GM12891 (cell line): ENCODE measurements around the gene FMO3. TPM values are rescaled to one million over a fixed set of nuclear protein-coding genes. Genes with fewer than 3 reads are reported as not detected.

Experiments
- DNase-seq: peaks from one replicate; pipeline ENCODE4 v3.0.0; 2011; ENCODE audit warnings: low spot score; ENCODE audit not compliant: insufficient read length
- FAIRE-seq: peaks from 2 replicates; lab custom pipeline; 2011; peaks lifted over from hg19 to GRCh38; lab: Jason Lieb, UNC
- PAX5 ChIP-seq: IDR thresholded peaks from 2 replicates; pipeline ENCODE4 v1.6.1; 2011; ENCODE audit warnings: low read length, moderate library complexity, mild to moderate bottlenecking; ENCODE audit not compliant: insufficient read depth, severe bottlenecking
- POLR2A ChIP-seq: IDR thresholded peaks from 2 replicates; pipeline ENCODE4 v1.6.1; 2011; ENCODE audit warnings: low read depth, low read length, control low read depth
- POLR2AphosphoS5 ChIP-seq: IDR thresholded peaks from 2 replicates; pipeline ENCODE4 v1.6.1; 2011; ENCODE audit warnings: low read depth, low read length, control low read depth
- POU2F2 ChIP-seq: IDR thresholded peaks from 2 replicates; pipeline ENCODE4 v1.6.1; 2011; ENCODE audit warnings: low read depth, mild to moderate bottlenecking, control low read depth, low read length, moderate library complexity
- SPI1 ChIP-seq: IDR thresholded peaks from 2 replicates; pipeline ENCODE4 v1.6.1; 2011; ENCODE audit warnings: low read depth, low read length, control low read depth
- TAF1 ChIP-seq: IDR thresholded peaks from 2 replicates; pipeline ENCODE4 v1.6.1; 2011; ENCODE audit warnings: low read depth, low read length, control low read depth
- polyA plus RNA-seq: library from polyadenylated mRNA; unstranded; fragments of >200 nt; gene quantifications from one replicate; pipeline ENCODE4 v1.2.1, GENCODE V29; 2012; ENCODE audit warnings: low read depth, missing spikeins, inconsistent platforms; ENCODE audit not compliant: missing spikeins

The FMO3 gene
- polyA plus RNA-seq: not detected

GRCh38 chr1:171090604-171091003 is at the start of gene FMO3:
TSS of gene FMO3 (plus strand) at chr1:171090905. CDS start at chr1:171092659, 1,754 bp downstream.
- TF ChIP-seq POLR2AphosphoS5 (no peak), TAF1 (no peak)
- FAIRE-seq: no peak
- DNase-seq: no peak

GRCh38 chr1:171048014-171048413 is 42.7 kb upstream of the FMO3 start:
- no peak for FAIRE-seq
- TF ChIP-seq SPI1 (no peak), PAX5 (no peak), POLR2AphosphoS5 (no peak), POU2F2 (no peak), TAF1 (no peak), POLR2A (no peak)
- DNase-seq: no peak

GRCh38 chr1:171052977-171053376 is 37.7 kb upstream of the FMO3 start:
- FAIRE-seq: no peak
- no peak for DNase-seq
- TF ChIP-seq POU2F2 (no peak), PAX5 (no peak), SPI1 (no peak), TAF1 (no peak), POLR2A (no peak), POLR2AphosphoS5 (no peak)

GRCh38 chr1:171055966-171056643 is 34.6 kb upstream of the FMO3 start:
- no peak for FAIRE-seq
- no peak for TF ChIP-seq POU2F2
- TF ChIP-seq SPI1: no peak
- no peak for TF ChIP-seq POLR2A
- TF ChIP-seq POLR2AphosphoS5: no peak
- TF ChIP-seq PAX5: no peak
- TF ChIP-seq TAF1: no peak
- DNase-seq: no peak

- TF ChIP-seq PAX5 (no peak), POLR2A (no peak), TAF1 (no peak), SPI1 (no peak), POU2F2 (no peak), POLR2AphosphoS5 (no peak)
Observed at GRCh38 chr1:171061425-171062143, 29.1 kb upstream of the FMO3 start.

GRCh38 chr1:171062902-171063301 is 27.8 kb upstream of the FMO3 start:
- FAIRE-seq (no peak), DNase-seq (no peak)
- no peak for TF ChIP-seq POLR2AphosphoS5
- no peak for TF ChIP-seq SPI1
- no peak for TF ChIP-seq POU2F2
- no peak for TF ChIP-seq POLR2A
- TF ChIP-seq TAF1: no peak
- no peak for TF ChIP-seq PAX5

More at GRCh38 chr1:171061425-171062143, 29.1 kb upstream of the FMO3 start:
- FAIRE-seq (no peak), DNase-seq (no peak)

- no peak for TF ChIP-seq POU2F2
- no peak for DNase-seq
- FAIRE-seq: no peak
Observed at GRCh38 chr1:171075041-171075440, 15.7 kb upstream of the FMO3 start.

- no peak for TF ChIP-seq POU2F2
- no peak for TF ChIP-seq SPI1
- no peak for TF ChIP-seq PAX5
- TF ChIP-seq POLR2AphosphoS5: no peak
- no peak for TF ChIP-seq TAF1
- no peak for TF ChIP-seq POLR2A
- FAIRE-seq (no peak), DNase-seq (no peak)
Observed at GRCh38 chr1:171081314-171081753, 9.4 kb upstream of the FMO3 start.

GRCh38 chr1:171081763-171082201 is 8.9 kb upstream of the FMO3 start:
- no peak for FAIRE-seq
- TF ChIP-seq POLR2A (no peak), PAX5 (no peak), POU2F2 (no peak), POLR2AphosphoS5 (no peak), TAF1 (no peak), SPI1 (no peak)
- no peak for DNase-seq

GRCh38 chr1:171082606-171083005 is 8.1 kb upstream of the FMO3 start:
- no peak for DNase-seq
- TF ChIP-seq POLR2A: no peak
- TF ChIP-seq TAF1: no peak
- no peak for TF ChIP-seq SPI1
- no peak for TF ChIP-seq POLR2AphosphoS5
- TF ChIP-seq PAX5: no peak
- TF ChIP-seq POU2F2: no peak

More at GRCh38 chr1:171082606-171083005, 8.1 kb upstream of the FMO3 start:
- FAIRE-seq: no peak
